Regular cardiac myocyte (primary cell): Measurements from ENCODE around the gene MS4A4E. TPM values are rescaled to one million over a fixed set of nuclear protein-coding genes. Genes with fewer than 3 reads are reported as not detected.

Experiments used
- total RNA-seq: library from RNA; depleted of rRNA; stranded (reverse); fragments of >200 nt; gene quantifications from 2 replicates; pipeline ENCODE4 v1.2.3, GENCODE V29; 2014

The MS4A4E gene
- total RNA-seq, result not detected in 2 replicates

DNA sequence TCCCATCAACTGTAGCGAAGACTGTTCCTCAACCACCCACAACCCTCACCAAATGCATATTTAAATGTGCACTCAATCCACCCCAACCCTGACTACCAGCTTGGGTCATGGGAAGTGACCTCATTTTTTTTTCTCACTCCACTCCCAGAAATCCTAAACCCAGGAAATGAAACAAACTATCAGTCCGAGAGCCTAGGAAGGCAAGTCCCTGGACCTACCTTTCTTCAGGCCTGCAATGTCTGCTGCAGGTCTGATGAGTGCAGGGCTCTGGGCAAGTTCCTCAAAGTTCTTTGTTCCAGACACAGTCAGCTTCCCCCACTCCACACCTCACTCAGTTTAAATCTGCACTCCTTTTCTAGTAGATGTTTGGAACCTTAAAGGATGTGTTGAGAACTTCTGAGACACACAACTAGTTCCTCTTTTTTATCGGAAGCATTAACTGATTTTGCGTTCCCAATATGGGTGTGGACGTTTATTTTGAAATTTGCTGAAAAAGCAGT is at the start of gene MS4A4E:
MS4A4E (minus strand) TSS at position 398 of the 500 bp plus-strand sequence. CDS start 13,082 bp downstream, outside the sequence.

DNA sequence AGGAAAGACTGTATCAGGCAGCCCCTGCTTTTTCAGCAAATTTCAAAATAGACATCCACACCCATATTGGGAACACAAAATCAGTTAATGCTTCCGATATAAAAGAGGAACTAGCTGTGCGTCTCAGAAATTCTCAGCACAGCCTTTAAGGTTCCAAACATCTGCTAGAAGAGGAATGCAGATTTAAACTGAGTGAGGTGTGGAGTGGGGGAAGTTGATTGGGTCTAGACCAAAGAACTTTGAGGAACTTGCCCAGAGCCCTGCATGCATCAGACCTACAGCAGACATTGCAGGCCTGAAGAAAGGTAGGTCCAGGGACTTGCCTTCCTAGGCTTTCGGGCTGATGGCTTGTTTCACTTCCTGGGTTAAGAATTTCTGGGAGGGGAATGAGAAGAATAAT is 37.5 kb upstream of the MS4A4E start, which contains the start of gene MS4A4A:
MS4A4A (plus strand) TSS at position 255 of the 400 bp plus-strand sequence; CDS start at position 265, 10 bp downstream.

DNA sequence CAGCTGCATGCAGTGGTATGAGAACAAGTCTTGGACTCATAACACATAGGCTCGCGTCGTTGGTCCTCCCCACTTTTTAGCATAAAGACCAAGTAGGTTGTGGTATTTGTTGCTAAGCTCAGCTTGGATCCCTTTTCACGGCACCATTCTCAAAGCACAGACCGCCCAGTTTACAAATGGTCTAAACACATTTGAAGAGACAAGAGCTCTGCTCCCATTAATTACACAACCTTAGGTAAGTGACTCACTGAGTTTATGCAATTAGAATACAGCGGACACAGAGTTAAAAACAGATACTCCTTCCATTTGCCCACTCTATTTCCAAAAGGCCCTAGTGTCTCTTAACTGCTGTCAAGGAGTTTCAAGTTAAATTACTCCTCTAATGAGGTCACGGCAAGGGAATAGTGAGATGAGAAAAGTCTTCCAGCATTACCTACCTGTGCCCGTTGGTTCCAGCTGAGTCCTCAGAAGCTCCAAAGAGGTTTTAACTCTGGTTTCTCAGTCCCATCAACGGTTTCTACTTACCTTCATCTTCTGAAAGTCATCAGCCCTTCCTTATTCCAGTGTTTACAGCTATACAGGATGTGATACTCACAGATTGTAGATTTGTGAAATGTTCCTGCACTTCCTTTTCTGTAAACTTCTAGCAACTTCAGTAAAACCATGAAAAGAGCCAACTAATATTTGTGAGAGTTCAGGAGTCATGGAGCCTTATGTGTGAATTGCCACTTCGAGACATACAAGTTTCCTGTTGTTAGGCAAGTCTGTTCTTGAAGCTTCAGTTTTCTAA is 60.2 kb downstream of the MS4A4E start, which contains the start of gene MS4A6A:
MS4A6A (minus strand) TSS at position 543 of the 790 bp plus-strand sequence. CDS start 1,356 bp downstream, outside the sequence.

Other genes with a start within 250 kb of the MS4A4E start
- gene OOSP4B, start 226.0 kb downstream of the MS4A4E start, total RNA-seq, result not detected in 2 replicates
- gene OOSP2, start 202.7 kb downstream of the MS4A4E start, total RNA-seq, result not detected in 2 replicates
- not detected in 2 replicates for gene MS4A3, start 186.5 kb downstream of the MS4A4E start, total RNA-seq
- not detected in 2 replicates for gene MS4A2, start 154.5 kb downstream of the MS4A4E start, total RNA-seq
- gene MS4A6A, start 60.1 kb downstream of the MS4A4E start, total RNA-seq, result not detected in 2 replicates
- gene MS4A4A, start 37.5 kb upstream of the MS4A4E start, total RNA-seq, result not detected in 2 replicates
- gene MS4A6E, start 84.1 kb upstream of the MS4A4E start, total RNA-seq, result not detected in 2 replicates
- gene MS4A7, start 135.4 kb upstream of the MS4A4E start, total RNA-seq, result not detected in 2 replicates
- not detected in 2 replicates for gene MS4A14, start 153.3 kb upstream of the MS4A4E start, total RNA-seq
- not detected in 2 replicates for gene MS4A5, start 186.4 kb upstream of the MS4A4E start, total RNA-seq
- gene MS4A1, start 212.7 kb upstream of the MS4A4E start, total RNA-seq, result not detected in 2 replicates
- not detected in 2 replicates for gene MS4A12, start 249.6 kb upstream of the MS4A4E start, total RNA-seq